IMR-90 (cell line): ENCODE data around the gene NOL4L. TPM values are rescaled to one million over a fixed set of nuclear protein-coding genes. Genes with fewer than 3 reads are reported as not detected.
A peak's percentile ranks its signal among the peaks of the same experiment; 100 is the strongest.

Source experiments
- ATAC-seq: fragments of 200-7000 bp; cut with Tn5 transposase; 2 replicates; pipeline ENCODE4 v1.9.1; 2020; ENCODE audit warnings: low read depth, mild to moderate bottlenecking, moderate library complexity
- BruUV-seq: library from RNA; stranded (reverse); fragments of 400-500 nt; replicated peaks from 2 replicates; lab custom pipeline; 2021; lab: Mats Ljungman, UMichigan
- CTCF ChIA-PET: fragments of 300-600 bp; formaldehyde crosslinking; extraction: SDS; loops from one replicate; lab custom pipeline; 2021; ENCODE audit warnings: antibody characterized with exemption; lab: Yijun Ruan, JAX
- POLR2A ChIA-PET: fragments of 300-600 bp; sonication (Branson Sonifier 250); formaldehyde crosslinking; loops from one replicate; lab custom pipeline; 2022; ENCODE audit warnings: antibody characterized with exemption; ENCODE audit not compliant: unreplicated experiment; lab: Charles Lee
- DNase-seq: peaks from one replicate; pipeline ENCODE4 v3.0.0; 2013
- H2AFZ ChIP-seq: replicated peaks from 2 replicates; pipeline ENCODE3; 2013; ENCODE audit warnings: low read length, mild to moderate bottlenecking; ENCODE audit not compliant: poor library complexity
- H2AK5ac ChIP-seq: 2 replicates; pipeline ENCODE4 v1.6.1; 2013; ENCODE audit warnings: low read depth, low read length, inconsistent platforms
- H2AK9ac ChIP-seq: replicated peaks from 2 replicates; pipeline ENCODE3; 2013; ENCODE audit warnings: mild to moderate bottlenecking, low read depth, low read length, moderate library complexity; ENCODE audit not compliant: poor library complexity
- H2BK120ac ChIP-seq: 2 replicates; pipeline ENCODE4 v1.6.1; 2013; ENCODE audit warnings: low read depth, low read length, inconsistent platforms
- H2BK15ac ChIP-seq: 3 replicates; pipeline ENCODE4 v1.6.1; 2013; ENCODE audit warnings: low read depth, low read length, inconsistent platforms
- H2BK20ac ChIP-seq: 2 replicates; pipeline ENCODE4 v1.6.1; 2013; ENCODE audit warnings: low read depth, mild to moderate bottlenecking, inconsistent platforms, low read length, moderate library complexity
- H2BK5ac ChIP-seq: 2 replicates; pipeline ENCODE4 v1.6.1; 2013; ENCODE audit warnings: mild to moderate bottlenecking, low read depth, low read length, inconsistent platforms; ENCODE audit not compliant: poor library complexity, severe bottlenecking
- H3K14ac ChIP-seq: replicated peaks from 2 replicates; pipeline ENCODE4 v1.6.1; 2013; ENCODE audit warnings: low read depth, low read length, inconsistent platforms
- H3K18ac ChIP-seq: 2 replicates; pipeline ENCODE4 v1.6.1; 2013; ENCODE audit warnings: low read depth, low read length, control low read depth
- H3K23ac ChIP-seq: 2 replicates; pipeline ENCODE4 v1.6.1; 2013; ENCODE audit warnings: low read depth, low read length, inconsistent platforms
- H3K27ac ChIP-seq: 2 replicates; pipeline ENCODE4 v1.5.1; 2013; ENCODE audit warnings: mild to moderate bottlenecking, control low read depth, low read length; ENCODE audit not compliant: insufficient read depth
- H3K27me3 ChIP-seq: 2 replicates; pipeline ENCODE4 v1.6.1; 2013; ENCODE audit warnings: low read length; ENCODE audit not compliant: control insufficient read depth, insufficient read depth
- H3K36me3 ChIP-seq: 2 replicates; pipeline ENCODE4 v1.6.1; 2013; ENCODE audit warnings: low read length, mixed read lengths; ENCODE audit not compliant: control insufficient read depth, insufficient read depth
- H3K4ac ChIP-seq: 2 replicates; pipeline ENCODE4 v1.6.1; 2013; ENCODE audit warnings: low read depth, low read length, inconsistent platforms
- H3K4me1 ChIP-seq: 2 replicates; pipeline ENCODE4 v1.6.1; 2013; ENCODE audit warnings: low read length, mixed read lengths; ENCODE audit not compliant: control insufficient read depth, insufficient read depth
- H3K4me2 ChIP-seq: 2 replicates; pipeline ENCODE4 v1.6.1; 2013; ENCODE audit warnings: low read depth, mild to moderate bottlenecking, control low read depth, low read length, moderate library complexity
- H3K4me3 ChIP-seq: 2 replicates; pipeline ENCODE4 v1.5.1; 2013; ENCODE audit warnings: low read depth, mild to moderate bottlenecking, control low read depth, low read length, moderate library complexity; ENCODE audit not compliant: insufficient read depth
- H3K56ac ChIP-seq: 2 replicates; pipeline ENCODE4 v1.6.1; 2013; ENCODE audit warnings: low read length, inconsistent platforms; ENCODE audit not compliant: insufficient read depth; ENCODE audit errors: extremely low read depth
- H3K79me1 ChIP-seq, 2 experiments: 2 replicates each; pipeline ENCODE4 v1.6.1; 2013; ENCODE audit warnings: low read length in 2 of 2, inconsistent platforms in 1 of 2, low read depth in 1 of 2
- H3K9ac ChIP-seq: 2 replicates; pipeline ENCODE4 v1.6.1; 2013; ENCODE audit warnings: low read depth, low read length, control low read depth
- H3K9me1 ChIP-seq: 2 replicates; pipeline ENCODE4 v1.6.1; 2013; ENCODE audit warnings: low read length, inconsistent platforms; ENCODE audit not compliant: insufficient read depth
- H3K9me3 ChIP-seq: 2 replicates; pipeline ENCODE4 v1.6.1; 2013; ENCODE audit warnings: low read length; ENCODE audit not compliant: control insufficient read depth, insufficient read depth
- H4K20me1 ChIP-seq: 2 replicates; pipeline ENCODE4 v1.6.1; 2013; ENCODE audit warnings: low read length, inconsistent platforms; ENCODE audit not compliant: insufficient read depth
- H4K5ac ChIP-seq: 2 replicates; pipeline ENCODE4 v1.6.1; 2013; ENCODE audit warnings: mild to moderate bottlenecking, low read depth, low read length, control low read depth
- H4K8ac ChIP-seq, 2 experiments: 2 replicates each; pipeline ENCODE4 v1.6.1; 2013; ENCODE audit warnings: low read depth in 2 of 2, low read length in 2 of 2, control low read depth in 1 of 2, inconsistent platforms in 1 of 2
- H4K91ac ChIP-seq: 2 replicates; pipeline ENCODE4 v1.6.1; 2013; ENCODE audit warnings: low read depth, low read length, inconsistent platforms; ENCODE audit not compliant: insufficient read depth
- NFE2L2 ChIP-seq: fragments of 150-350 bp; IDR thresholded peaks from 2 replicates; pipeline ENCODE4 v1.6.1; 2016; ENCODE audit warnings: low read depth, mild to moderate bottlenecking, low read length
- WGBS, 2 experiments: methylation state at CpG; one replicate each; pipeline versions ENCODE4 v1.1.5 to v1.1.7; 2013; ENCODE audit warnings: missing lambda C conversion rate in 2 of 2; ENCODE audit not compliant: insufficient read length in 1 of 2; ENCODE audit errors: extremely low coverage in 2 of 2; 5-methylcytosine and 5-hydroxymethylcytosine counted together
- dilution Hi-C: fragments of 300-500 bp; cut with HindIII; formaldehyde crosslinking; loops from one replicate; pipeline ENCODE4 v1.14.3; 2018; ENCODE audit warnings: low sequenced_read_pairs; ENCODE audit not compliant: unreplicated experiment
- in situ Hi-C: fragments of 300-500 bp; cut with MboI; formaldehyde crosslinking; loops from 3 replicates; pipeline ENCODE4 v1.14.3; 2019; ENCODE audit warnings: low sequenced_read_pairs, inconsistent platforms, mixed read lengths
- intact Hi-C: fragments of 100-400 bp; cut with micrococcal nuclease; formaldehyde crosslinking; loops from 2 replicates; pipeline ENCODE4 v1.10.0; 2022
- polyA plus RNA-seq, 3 experiments: library from polyadenylated mRNA; depleted of rRNA; stranded (reverse); fragments of >200 nt; gene quantifications; 2 replicates each; pipeline ENCODE4 v1.2.3, GENCODE V29; 2012; ENCODE audit warnings: low replicate concordance in 1 of 3
- total RNA-seq: library from RNA; depleted of rRNA; stranded (reverse); fragments of >200 nt; gene quantifications from 2 replicates; pipeline ENCODE4 v1.2.3, GENCODE V29; 2012

NOL4L gene
- total and polyA plus RNA-seq, 2 of the 4 experiments (the other 2 are of a cell fraction) = 4.7 to 13.3 TPM

- Histone ChIP-seq H3K4me3 (no peak overlapping the region), H3K36me3 (no peaks in the 10 kb centered on the region), H4K20me1 (no peaks in the 10 kb centered on the region), H3K4me1 (peaks cover 2% of the 10 kb centered on the region; the same call in 1 of the 2 replicates), H3K9me3 (no peaks in the 10 kb centered on the region), H3K56ac (no peak overlapping the region), H3K79me1 (no peaks in the 10 kb centered on the region), H4K91ac (no peak overlapping the region), H2BK20ac (no peak overlapping the region), H2AK5ac (no peak overlapping the region), H3K23ac (no peak overlapping the region), H4K5ac (no peak overlapping the region), H2AK9ac (no peak overlapping the region), H3K4me2 (no peak overlapping the region), H2BK15ac (no peak overlapping the region), H2BK120ac (no peak overlapping the region), H3K4ac (no peak overlapping the region), H3K18ac (no peak overlapping the region), H3K14ac (no peak overlapping the region), H2BK5ac (no peak overlapping the region), H3K27me3 (peaks cover 36% of the 10 kb centered on the region), H3K27ac (no peak overlapping the region), H4K8ac (no peak overlapping the region; a peak in 1 of 4 replicates), H3K9me1 (no peaks in the 10 kb centered on the region), H2AFZ (peak overlapping the region; percentile 50), H3K9ac (no peak overlapping the region)
- 12% methylated on average over 12 of the region's 26 CpGs; no CpG with 5 or more reads in 1 of the 2 experiments for WGBS, 2 experiments
- no TSS peak for BruUV-seq
- DNase-seq (no peak), ATAC-seq (peak; percentile 18; the same call in 1 of the 2 replicates)
- dilution Hi-C loops (no loop called here), in situ Hi-C loops (no loop called here), intact Hi-C loops (loop anchor here (10.0 kb wide), 1 partner anchor 58 kb away; no protein-coding TSS in a partner anchor)
- POLR2A ChIA-PET = no interaction called here
- CTCF ChIA-PET = interaction anchor here (0.5 to 1.3 kb wide), 4 partner anchors 22 to 118 kb away, joined by 3 to 4 read pairs (median 4); no protein-coding TSS in a partner anchor
- TF ChIP-seq NFE2L2 = no peak
Measured at GRCh38 chr20:32626859-32627636, 41.9 kb upstream of the NOL4L start.
